ENCODE data around the gene LSS.
"Not testable (repeated sequence)": the region's sequence is repeated elsewhere in the genome, so short reads cannot be mapped to it uniquely, and the experiment has no call there.

LSS gene

DNA sequence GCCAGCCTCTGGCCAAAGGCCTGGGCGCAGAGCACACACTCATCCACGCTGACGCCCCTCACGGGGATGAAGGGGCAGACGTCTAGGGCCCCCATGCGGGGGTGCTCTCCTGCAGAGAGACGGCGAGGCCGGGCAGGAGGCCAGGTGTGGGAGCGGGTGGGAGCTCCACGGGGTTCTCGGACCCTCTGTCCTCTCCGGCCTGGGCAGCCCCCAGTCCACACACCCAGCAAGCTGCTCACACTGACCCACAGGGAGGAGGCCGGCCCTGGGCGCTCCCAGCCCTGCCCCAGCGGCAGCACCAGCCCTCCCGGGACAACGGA lies 75.7 kb downstream of the LSS start:
- no peak for DNase-seq (ENCODE audit: low read depth)

DNA sequence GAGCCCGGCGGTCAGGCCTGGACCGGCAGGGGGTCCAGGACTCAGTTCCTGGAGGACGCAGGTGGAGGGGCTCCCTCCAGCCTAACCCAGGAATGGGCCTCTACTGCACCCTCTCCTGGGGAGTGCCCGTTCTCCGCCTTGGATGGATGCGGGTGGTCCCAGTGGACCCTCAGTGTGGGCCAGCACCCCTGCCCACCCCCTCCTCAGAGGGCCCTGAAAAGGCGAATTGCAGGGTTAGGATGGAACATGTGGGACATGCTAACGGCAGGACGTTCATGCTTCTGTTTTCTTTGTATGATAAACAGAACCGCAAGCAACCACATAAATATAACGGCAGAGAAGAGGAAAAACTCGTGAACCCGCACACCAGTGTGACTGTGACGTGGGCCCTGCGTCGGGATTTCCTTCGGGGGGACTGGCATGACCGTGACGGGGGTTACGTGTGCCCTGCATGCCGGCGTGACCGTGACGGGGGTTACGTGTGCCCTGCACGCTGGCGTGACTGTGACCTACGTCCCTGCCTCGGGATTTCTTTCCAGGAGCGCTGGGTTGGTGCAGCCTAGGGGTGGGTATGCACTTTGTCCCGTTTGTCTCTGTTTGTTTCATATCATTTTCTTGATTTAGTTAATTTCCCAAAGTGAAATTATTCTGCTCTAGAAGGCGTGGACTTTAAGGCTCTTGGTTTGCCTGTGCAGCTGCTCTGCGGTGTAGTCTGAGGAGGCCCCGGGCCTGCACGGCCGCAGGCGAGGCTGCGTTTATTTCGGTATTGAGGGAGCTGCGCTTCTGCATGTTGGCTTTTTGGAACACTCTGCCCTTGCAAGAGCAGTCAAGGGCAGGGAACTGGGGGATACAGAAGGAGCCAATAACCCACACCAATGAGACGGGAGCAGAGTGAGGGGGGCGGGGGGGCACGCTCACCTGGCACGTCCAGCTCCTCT lies 76.3 kb downstream of the LSS start:
- DNase-seq (ENCODE audit: low read depth), result no peak

DNA sequence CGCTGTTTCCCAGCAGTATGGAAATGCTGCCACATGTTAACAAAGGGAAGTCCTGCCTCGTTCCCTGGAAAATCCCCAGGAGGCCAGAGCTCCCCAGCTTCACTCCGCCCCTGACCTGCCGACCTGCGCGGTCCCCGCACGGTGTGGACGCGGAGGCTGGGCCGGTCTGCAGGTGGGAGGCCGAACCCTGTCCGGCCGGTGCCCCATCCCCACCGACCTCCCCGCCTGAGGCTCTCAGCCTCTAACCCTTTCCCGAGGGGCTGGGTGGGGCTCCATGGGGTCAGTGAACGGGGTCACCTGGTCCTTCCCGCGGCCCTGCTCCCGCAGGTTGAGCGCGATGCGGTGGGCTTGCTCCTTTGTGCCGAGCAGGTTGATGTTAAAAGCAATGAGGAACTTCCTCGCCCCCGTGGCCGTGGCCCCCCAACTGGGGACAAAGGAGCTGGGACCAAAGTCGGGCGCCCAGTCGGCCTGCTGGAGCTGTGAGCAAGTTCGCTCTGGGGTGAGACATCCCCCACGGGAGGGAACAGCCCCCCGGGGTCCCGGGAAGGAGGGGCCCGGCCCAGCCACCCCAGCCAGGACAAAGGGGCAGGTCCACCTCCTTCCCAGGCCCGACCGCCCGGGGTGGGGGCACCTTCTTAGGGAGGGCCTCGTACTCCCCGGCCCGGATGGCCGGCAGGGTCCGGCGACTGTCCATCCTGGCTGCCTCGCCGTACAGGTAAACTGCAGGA lies 77.1 kb downstream of the LSS start:
- DNase-seq (ENCODE audit: low read depth), result no peak

DNA sequence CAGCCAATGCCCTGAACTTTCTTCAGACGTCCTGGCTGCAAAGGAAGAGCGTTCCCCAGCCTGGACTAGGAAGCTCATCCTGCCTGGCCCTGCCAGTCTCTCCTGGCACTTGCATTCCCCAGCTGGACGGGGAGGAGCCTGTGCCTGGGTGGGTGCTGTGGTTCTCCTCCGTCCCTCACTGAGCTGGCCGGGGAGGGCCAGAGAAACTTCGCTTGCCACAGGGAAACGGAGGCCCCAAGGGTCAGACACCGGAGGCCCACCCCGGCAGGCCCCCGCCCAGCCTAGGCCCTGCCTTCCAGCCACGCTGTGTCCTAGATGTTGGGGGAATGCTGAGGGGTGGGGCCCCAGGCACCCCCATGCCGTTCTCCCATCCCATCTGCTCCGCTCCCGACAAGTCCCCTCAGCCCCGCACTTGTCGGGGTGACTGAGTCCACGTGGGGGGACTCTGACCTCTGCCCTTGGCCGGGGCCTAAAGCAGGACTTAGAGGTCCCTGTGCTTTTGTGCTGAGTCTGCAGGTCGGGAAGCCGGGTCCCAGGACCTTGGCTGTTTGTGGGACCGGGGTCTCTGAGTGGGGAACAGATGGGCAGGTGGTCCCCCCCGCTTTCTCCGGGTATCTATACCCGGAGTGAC lies 78.0 kb downstream of the LSS start:
- DNase-seq (ENCODE audit: low read depth), result no peak

DNA sequence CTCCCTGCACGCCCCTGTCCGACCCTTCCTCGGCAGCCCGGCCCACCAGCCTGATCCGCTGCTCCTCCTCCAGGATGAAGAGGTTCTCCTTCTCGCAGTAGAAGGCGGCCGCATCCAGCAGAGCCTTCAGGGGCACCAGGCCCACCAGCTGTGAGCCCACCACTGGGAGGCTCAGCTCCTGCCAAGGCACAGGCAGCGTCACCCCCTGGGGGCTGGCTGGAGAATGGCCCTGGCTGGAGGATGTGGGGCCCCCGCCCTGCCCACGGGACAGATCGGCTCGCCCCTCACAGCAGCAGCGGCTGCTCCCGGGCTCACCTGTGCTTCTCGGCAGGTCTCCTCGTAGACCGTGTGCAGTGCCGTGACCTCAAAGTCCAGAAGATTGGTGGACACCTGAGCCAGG lies 78.5 kb downstream of the LSS start:
- DNase-seq (ENCODE audit: low read depth), result no peak

DNA sequence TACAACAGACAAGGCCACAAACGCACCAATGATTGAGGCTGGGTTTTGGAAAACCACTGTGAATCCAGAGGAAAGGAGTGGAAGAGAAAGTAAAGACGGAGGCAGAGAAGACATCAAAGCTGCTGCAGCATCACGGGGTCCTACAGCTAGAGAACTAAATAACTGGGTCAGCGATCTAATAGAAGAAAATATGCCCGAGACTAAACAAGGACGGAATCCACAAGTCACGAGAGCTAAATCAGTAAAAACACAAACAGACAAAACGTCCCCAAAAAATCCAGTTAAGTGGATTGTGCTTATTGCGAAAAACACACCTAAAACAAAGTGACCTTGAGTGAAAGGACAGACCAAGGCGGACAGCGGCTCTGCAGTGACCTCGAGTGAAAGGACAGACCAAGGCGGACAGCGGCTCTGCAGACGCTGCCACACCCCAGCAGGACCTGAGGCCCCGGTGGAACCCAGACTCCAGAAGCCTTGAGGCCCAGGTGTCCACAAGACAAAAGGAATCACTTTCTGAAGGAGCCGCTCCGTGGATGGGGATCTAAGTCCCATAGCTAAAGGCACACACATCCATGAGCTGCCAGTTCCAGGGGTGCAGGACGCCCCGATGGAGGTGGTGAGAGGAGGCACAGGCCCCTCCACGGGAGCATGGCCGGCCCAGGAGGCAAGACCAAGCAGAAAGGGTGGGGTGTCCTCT lies 79.2 kb downstream of the LSS start:
- DNase-seq (ENCODE audit: low read depth), result no peak

DNA sequence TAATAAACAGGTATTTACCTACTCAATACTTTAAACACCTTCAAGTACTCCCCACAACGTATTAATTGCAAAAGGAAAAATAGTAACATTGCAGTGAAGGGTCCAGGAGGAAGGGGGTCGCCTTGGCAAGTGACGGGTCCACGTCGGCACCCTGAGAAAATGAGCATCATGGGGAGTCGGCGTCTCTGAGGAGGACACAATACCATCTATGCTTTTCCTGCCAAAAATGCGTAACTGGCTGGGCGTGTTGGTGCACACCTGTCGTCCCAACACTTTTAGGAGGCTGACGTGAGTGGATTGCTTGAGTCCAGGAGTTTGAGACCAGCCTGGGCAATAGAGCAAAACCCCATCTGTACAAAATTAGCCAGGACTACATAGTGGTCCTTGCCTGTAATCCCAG lies 80.5 kb downstream of the LSS start:
- DNase-seq (ENCODE audit: low read depth), result no peak

DNA sequence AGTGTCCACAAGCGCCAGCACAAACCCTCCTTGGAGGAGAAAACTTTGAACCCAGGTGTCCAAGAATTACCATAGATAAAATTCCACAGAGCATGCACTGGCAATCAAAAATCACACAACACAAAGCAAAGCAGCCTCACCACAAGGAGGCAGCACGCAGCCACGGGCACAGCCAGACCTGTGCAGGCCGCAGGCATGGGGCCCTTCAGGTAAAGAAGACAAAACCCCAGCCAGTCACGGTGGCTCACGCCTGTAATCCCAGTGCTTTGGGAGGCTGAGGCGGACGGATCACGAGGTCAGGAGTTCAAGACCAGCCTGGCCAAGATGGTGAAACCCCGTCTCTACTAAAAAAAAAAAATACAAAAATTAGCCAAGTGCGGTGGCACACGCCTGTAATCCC lies 81.1 kb downstream of the LSS start:
- DNase-seq (ENCODE audit: low read depth), result not testable (repeated sequence)

DNA sequence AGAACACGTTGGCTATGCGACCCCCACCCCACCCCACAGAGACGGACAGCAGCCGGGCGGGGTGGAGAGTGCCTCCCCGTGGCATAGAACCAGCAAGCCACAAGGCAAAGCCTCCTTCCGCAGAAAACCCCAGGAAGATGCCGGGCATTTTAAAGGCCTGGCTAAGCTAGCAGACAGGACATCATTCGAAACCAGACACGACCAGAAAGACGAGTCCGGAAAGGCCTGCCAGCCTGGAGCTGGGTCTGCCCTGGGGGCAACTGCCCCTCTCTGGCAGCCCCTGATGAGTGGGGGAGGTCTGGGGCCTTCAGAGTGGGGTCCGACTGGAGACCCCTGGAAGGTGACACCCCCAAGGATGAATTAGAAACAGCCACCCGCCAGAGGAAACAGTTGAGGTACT lies 81.7 kb downstream of the LSS start:
- DNase-seq (ENCODE audit: low read depth), result no peak

DNA sequence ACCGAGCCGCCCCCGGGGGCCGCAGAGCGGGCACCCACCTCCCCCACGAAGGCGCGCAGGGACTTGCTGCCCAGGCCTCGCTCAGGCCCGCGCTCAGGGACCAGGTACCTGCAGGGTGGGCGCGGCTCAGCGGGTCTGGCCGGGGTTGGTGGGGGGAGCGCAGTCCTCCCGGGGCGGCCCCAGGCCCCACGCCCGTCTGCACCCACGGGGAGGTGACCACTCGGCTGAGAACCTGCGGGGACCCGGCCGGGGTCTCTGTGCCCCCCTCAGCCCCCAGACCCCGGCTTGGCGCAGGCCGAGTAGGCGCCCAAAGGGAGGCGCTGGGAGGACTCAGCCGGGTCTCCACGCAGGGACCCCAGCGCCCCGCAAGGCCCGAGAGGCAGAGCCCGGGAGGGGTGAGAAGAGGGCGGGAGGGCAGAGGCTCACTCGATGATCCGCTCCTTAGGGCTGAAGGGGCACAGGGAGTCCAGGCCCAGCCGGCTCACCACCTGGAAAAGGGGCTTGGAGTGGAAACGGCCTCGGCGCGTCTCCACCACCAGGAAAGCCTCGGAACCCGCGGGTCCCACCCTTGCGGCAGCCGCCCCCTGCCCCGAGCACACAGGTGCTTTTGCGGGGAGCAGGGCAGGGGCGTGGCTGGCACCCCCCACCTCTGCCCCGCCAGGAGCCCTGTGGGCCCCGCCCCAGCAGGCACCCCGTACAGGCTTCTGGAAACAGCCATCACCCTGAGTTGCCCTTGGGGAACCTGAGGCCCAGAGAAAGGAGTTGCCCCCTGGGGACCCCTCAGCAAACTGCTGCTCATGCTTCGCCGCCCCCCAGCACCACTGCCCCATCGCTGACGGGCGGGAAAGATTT lies 82.5 kb downstream of the LSS start:
- no peak for DNase-seq (ENCODE audit: low read depth)

DNA sequence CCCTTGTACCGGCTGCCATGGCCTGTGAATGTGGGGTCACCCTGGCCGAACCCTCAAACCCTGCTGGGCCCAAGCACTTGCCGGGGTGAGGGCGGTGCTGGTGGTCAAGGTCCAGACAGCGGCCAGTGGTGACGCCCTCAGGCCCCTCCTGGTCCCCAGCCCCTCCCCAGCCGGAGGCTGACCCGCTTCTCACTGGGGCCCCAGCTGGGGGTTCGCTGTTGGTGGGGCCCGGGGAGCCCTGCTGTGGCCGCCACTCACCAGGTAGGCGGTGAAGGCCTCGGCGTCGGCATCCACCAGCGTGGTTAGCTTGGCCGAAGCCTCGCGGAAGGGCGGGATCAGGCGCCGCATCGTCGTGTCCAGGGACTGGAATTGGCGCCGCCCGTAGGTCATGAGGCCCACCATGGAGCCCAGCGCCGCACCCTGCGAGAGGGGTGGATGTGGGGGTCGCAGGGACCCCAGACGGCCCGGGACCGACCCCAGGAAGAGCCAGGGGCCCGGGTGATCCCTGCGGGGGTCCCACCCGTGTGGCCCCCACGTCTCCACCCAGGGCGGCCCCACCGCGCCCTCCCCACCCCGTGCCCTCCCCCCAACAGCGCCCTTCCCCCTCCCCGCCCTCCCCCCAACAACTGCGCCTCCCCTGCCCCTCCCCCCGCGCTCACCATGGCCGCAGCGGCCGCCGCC lies 83.3 kb downstream of the LSS start:
- no peak for DNase-seq (ENCODE audit: low read depth)

DNA sequence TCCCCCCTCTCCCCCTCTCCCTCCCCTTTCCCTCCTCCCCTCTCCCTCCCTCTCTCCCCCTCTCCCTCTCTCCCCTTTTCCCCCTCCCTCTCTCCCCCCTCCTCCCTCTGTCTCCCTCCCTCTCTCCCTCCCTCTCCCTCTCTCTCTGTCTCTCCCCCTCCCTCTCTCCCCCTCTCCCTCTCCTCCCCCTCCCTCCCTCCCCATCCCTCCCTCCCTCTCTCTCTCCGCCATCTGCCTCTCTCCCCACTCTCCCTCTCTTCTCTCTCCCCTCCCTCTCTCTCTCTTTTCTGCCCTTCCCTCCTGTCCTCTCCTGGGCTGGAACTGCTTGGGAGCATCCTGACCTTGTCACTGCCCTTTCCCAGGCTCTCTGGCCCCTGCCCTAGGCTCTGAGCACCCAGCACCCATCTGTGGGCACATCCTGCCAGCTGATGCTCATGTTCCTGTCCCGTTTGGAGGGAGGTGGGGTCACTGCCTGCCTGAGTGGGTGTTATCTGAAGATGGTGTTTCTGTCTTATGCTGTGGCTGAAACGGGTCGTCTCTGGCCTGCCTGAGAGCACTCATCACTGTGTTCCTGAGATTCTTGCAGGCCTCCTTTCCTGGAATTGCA lies 84.0 kb downstream of the LSS start:
- DNase-seq (ENCODE audit: low read depth), result no peak

DNA sequence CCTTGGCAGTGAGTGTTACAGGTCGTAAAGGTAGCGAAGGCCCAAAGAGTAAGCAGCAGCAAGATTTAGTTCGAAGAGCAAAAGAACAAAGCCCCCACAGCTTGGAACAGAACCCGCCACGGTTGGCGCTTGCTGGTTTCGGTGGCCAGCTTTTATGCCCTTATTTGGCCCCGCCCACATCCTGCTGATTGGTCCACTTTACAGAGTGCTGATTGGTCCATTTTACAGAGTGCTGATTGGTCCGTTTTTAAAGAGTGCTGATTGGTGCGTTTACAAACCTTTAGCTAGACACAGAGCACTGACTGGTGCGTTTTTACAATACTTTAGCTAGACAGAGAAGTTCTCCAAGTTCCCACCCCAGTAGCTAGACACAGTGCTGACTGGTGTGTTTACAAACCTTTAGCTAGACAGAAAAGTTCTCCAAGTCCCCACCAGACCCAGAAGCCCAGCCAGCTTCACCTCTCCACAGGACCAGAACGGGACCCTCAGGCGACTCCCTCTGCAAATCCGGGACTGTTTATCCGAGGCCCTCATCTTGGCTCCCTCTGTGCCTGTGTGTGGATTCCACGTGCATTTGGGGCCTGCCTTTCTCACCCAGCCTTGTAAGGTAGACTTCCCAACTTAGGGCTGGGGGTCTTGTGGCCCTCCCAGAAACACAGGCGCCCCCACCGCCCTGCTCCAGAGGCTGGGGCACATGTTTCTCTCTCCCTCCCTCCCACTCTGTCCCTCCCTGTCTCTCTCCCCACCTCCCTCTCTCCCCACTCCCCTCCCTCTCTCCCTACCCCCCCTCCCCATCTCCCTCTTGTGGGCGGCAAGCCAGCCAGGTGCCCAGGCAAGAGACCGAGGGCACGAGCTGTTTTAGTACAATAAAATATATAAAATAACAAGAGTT lies 85.7 kb downstream of the LSS start:
- no peak for DNase-seq (ENCODE audit: low read depth)

DNA sequence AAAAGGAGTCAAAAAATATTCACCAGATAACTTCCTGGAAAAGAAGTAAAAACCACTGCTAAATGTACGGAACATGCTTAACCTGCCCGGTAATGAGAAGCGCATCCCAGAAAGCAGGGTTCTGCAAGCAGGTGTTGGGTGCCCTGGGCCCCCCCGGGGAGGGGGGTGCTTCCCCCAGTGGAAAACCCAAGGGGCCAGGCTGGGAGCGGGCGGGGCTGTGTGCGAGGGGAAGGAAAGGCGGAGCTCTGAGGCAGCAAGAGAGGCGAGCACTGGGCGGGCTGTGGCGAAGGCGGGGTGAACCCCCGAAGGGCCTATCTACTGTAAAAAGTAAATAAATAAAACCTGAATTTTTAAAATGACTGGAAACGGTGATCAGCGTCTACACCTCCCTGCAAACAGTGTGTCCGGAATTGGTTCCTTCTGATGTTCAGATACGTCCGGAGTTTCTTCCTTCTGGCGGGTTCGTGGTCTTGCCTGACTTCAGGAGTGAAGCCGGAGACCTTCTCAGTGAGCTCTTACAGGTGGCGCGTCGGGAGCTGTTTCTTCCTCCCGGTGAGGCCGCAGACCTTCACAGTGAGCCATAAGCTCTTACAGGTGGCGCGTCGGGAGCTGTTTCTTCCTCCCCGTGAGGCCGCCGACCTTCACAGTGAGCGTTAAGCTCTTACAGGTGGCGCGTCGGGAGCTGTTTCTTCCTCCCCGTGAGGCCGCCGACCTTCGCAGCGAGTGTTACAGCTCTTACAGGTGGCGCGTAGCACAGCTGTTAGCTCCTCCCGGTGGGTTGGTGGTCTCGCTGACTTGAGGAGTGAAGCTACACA lies 86.6 kb downstream of the LSS start:
- no peak for DNase-seq (ENCODE audit: low read depth)

DNA sequence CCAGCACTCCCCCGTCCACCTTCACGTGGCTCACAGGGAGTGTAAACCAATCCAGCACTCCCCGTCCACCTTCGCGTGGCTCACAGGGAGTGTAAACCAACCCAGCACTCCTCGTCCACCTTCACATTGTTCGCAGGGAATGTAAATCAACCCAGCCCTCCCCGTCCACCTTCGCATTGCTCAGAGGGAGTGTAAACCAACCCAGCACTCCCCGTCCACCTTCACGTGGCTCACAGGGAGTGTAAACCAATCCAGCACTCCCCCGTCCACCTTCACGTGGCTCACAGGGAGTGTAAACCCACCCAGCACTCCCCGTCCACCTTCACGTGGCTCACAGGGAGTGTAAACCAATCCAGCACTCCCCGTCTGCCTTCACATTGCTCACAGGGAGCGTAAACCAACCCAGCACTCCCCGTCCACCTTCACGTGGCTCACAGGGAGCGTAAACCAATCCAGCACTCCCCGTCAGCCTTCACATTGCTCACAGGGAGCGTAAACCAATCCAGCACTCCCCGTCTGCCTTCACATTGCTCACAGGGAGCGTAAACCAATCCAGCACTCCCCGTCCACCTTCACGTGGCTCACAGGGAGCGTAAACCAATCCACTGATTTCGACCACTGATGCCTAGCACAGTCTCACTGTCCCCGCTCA lies 88.1 kb downstream of the LSS start:
- DNase-seq (ENCODE audit: low read depth), result not testable (repeated sequence)

DNA sequence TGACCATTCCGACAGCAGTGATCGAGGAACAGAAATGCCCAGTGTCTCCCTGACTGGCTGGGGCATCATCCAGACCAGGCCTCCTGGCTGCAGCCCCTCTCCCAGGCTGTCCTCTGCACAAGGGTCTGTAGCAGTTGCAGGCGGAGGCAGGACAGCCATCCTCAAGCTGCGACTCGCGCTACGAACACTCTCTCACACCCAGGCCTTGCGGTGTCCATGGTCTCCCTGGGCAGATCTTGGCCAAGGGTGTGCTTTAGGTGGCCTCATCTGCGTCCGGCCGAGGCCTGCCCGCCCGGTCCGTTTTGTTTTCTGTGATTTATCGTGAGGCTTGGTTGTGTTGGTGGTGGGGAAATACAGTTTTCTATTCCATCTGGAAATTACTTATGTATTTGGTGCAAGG lies 88.9 kb downstream of the LSS start:
- no peak for DNase-seq (ENCODE audit: low read depth)

DNA sequence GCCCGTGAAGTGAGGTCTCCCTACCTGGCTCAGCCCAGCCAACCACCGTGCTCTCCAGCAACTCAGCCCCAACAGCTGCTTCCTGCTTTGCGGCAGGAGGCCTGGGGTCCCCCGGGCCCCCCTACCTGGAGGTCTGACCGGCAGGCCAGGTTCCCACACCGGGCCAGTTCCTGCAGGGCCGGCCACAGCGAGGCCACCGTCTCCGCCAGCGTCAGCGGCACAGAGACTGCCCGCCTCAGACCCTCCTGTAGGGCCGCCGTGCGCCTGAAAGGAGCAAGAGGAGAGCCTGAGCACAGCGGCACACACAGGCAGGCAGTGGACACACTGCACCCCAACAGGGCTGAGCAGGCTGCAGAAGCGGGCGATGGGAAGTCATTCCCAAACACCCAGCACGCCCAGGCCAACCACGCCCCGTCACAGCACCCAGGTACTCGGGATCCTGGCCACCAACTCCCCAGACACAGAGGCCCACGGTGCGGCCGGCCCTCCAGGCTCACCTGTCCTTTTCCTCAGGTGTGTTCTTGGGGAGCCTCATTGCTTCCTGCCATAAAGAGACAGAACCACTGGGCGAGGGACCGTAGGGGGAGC lies 90.1 kb downstream of the LSS start:
- DNase-seq (ENCODE audit: low read depth), result no peak

Measured in GM04504 (cell line).